ENCODE measurements around the gene COX6B2.

DNA sequence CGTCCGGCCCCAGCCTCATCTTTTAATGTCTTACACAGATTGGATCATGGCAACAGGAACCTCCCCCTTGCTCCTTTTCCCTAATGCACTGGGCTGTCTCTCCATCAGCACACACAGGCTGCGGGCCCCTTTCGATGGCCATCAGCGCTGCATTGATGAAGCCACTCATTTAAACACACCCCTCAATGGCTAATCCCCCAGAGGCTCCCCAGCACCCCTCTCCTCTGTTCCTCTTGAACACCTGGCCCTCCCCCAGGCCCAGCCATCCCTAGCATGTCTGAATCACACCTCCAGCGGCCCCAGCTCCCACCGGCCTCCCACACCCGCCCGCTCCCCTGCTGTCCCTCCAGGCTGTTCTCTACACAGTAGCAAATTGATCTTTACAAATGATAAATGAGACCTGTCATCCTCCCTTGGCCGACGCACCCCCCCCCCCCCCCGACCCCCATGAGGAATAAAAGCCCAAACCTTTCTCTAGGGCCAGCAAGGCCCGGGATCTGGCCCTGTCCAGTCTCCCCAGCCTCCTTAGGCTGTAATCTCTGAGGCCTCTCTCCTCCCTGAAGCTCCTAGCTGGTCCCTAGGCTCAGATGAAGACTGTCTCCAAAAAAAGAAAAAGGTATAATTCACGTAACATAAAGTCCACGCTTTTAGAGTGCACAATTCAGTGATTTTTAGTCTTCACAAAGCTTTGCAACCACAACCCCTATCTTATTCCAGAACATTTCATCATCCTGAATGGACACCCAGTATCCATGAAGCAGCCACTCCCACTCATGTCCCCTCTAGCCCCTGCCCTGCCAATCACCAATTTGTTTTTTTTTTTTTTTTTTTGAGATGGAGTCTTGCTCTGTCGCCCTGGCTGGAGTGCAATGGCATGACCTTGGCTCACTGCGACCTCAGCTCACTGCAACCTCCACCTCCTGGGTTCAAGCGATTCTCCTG is 38.6 kb upstream of the COX6B2 start:
- no peak for TF ChIP-seq CTCF (IDR thresholded peaks at IDR 0.05)
- TF ChIP-seq POLR2A (IDR thresholded peaks at IDR 0.05), result no peak

All from uterus (tissue), 2 donors.